GM23248 (cell line): ENCODE data around the gene KRT71.

Experiments
- EZH2 ChIP-seq: fragments of 200-600 bp; sonication (generic); IDR thresholded peaks from 2 replicates; pipeline ENCODE4 v1.6.1; 2018; ENCODE audit warnings: antibody characterized with exemption, mild to moderate bottlenecking; ENCODE audit not compliant: insufficient read depth, poor library complexity, severe bottlenecking
- EZH2phosphoT487 ChIP-seq: fragments of 200-600 bp; sonication (generic); IDR thresholded peaks from 2 replicates; pipeline ENCODE4 v1.6.1; 2018; ENCODE audit warnings: antibody characterized with exemption, moderate library complexity, mild to moderate bottlenecking, low read depth; ENCODE audit not compliant: insufficient read depth

DNA sequence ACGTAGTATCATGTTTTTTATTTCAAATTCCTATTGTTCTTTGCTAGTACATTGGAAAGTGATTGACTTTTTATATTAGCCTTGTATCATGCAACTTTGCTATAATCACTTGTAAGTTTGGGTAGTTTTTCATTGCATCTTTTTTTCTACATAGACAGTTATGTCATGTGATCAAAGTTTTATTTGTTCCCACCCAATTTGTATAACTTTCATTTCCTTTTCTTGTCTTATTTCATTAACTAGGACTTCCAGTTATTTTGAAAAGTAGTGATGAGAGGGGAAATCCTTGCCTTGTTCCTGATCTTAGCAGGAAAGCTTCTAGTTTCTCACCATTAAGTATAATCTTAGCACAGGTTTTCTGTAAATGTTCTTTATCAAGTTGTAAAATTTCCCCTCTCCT lies 50.1 kb downstream of the KRT71 start:
- TF ChIP-seq EZH2phosphoT487 (no peak), EZH2 (no peak)
